Stimulated activated CD4-positive, alpha-beta T cell treated with anti-CD3 and anti-CD28 coated beads, TNF-alpha, amount 100 ng/mL, for 4 hours (primary cell): ENCODE data around the gene CD300LD.
"Not testable (repeated sequence)": the region's sequence is repeated elsewhere in the genome, so short reads cannot be mapped to it uniquely, and the experiment has no call there.

Experiments used
- DNase-seq, 3 experiments: peaks; one replicate each; pipeline ENCODE4 v3.0.0-alpha.2; 2020; ENCODE audit warnings: low read depth in 3 of 3

CD300LD gene

GRCh38 chr17:74571621-74572270, 20.3 kb downstream of the CD300LD start:
- DNase-seq, result no peak

- DNase-seq, result no peak
Measured at GRCh38 chr17:74569020-74570003, 22.8 kb downstream of the CD300LD start.

DNA sequence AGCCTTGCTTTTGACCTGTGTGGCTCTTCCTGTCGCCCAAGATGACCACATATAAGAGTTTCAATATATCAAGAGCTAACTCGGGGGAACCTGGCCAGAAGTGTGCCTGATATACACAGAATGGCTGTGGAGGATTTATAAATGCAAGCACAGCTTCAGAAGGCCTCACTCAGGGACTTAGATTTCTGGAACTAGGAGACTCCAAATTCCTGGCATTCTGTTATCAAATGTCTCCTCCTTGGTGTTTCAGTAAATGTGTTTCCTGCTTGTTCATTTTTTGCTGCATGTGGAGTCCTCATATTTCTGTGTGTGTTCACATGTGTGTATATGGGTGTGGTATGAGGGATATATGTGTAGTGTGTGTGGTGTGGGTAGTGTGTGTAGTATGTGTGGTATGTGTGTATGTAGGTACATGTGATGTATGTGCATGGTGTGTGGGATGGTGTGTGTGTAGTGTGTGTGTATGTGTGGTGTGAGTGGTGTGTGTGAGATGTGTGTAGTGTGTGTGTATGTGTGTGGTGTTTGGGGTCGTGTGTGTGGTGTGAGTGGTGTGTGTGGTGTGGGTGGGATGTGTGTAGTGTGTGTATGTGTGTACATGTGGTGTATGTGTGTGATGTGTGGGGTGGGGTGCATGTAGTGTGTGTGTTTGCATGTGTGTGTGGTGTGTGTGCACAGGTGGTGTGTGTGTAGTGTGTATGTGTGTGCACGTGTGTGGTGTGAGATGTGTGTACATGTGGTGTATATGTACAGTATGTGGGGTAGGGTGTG, 23.8 kb downstream of the CD300LD start:
- no peak for DNase-seq

GRCh38 chr17:74567397-74567796, 24.7 kb downstream of the CD300LD start, which contains the start of gene CD300H:
TSS of gene CD300H (minus strand) at chr17:74567509.
- DNase-seq, result no peak

DNA sequence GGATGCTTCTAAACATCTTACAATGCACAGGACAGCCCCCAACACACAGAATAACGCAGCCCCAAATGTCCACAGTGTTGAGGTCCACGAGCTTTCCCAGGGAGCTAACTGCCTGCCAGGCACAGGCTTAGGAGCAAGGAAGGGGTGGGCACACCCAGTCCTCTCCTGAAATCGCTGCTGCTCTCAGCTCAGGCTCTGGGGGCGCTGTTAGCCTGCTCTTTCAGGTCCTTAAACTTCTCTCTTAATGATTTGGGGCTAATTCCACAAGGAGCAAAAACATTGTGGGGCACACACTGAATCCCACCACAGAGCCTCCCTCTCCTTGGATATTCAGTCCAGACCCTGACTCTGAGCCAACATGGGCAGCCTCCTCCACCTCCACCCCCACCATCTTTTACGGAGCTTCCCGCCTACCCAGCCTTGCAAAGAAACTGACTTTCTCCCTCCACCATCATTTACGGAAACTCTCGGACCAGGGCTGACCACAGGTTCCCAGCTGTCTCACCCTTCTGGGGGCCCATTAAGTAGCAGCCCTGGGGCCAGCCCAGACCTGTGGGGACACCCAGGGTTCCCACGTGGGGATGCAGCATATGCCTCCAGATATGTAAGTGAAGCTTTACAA, 25.8 kb downstream of the CD300LD start:
- no peak for DNase-seq

DNA sequence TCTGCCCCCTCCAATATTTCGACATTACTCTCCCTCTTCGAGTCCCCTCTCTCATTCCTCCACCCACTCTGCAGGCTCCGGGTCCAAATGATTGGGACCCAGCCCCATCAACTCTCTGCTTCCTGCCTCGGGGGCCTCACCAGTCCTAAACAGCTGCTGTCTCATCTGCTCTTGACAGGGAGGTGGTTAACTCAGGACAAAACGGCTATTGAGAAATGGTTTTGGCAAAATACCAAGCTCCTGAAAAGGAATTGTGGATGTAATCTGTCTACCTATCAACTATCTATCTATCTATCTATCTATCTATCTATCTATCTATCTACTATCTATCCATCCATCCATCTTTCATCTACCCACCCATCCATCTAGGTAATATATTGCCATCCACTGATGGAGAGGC, 27.0 kb downstream of the CD300LD start:
- no peak for DNase-seq

GRCh38 chr17:74563358-74563757, 28.7 kb downstream of the CD300LD start:
- DNase-seq, result no peak

- DNase-seq, result no peak
Measured at GRCh38 chr17:74561586-74561985, 30.5 kb downstream of the CD300LD start.

DNA sequence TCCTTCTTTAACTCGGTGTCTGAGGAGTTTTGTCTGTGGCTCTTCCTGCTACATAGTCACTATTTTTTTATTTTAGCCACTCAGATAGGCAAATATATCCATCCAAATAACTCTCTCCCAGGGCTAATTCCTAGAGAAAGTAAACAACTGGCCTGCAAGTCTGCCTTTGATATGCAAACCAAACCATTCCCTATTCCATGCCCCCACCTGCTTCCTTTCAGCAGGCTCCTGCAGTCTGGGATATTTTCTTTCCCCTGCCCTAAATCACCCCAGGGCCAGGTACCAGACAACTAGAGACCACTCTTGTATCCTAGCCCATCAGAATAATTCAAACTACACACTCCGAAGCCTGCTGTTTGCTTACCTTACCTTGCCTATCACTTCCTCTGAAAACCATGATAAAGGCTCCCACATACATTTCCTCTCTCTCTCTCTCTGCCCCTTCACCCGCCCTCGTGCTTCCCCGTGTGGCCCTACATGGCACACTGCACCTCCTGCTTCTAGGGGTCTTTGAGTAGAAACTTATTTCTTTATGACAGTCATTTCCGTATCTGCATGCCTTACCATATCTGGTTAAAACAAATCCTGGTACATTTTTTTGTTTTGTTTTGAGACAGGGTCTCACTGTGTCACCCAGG, 33.1 kb downstream of the CD300LD start:
- no peak for DNase-seq

DNA sequence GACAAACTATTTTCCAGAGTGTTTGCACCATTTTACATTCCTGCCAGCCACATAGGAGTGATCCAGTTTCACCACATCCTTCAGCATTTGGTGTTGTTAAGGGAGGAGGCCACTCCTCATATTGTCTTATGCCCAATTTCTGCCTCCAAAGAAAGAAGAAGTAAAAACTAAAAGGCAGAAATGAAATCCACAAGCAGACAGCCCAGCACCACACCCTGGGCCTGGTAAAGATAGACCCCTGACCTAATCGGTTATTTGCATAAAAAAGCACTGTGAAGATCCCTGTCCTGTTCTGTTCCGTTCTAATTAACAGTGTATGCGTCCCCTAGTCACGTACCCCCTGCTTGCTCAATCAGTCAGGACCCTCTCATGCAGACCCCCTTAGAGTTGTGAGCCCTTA, 33.7 kb downstream of the CD300LD start:
- not testable (repeated sequence) for DNase-seq

- DNase-seq, result no peak
Measured at GRCh38 chr17:74555427-74555940, 36.6 kb downstream of the CD300LD start.

GRCh38 chr17:74554909-74555308, 37.2 kb downstream of the CD300LD start:
- DNase-seq, result no peak

- no peak for DNase-seq
Measured at GRCh38 chr17:74552037-74552436, 40.0 kb downstream of the CD300LD start.

DNA sequence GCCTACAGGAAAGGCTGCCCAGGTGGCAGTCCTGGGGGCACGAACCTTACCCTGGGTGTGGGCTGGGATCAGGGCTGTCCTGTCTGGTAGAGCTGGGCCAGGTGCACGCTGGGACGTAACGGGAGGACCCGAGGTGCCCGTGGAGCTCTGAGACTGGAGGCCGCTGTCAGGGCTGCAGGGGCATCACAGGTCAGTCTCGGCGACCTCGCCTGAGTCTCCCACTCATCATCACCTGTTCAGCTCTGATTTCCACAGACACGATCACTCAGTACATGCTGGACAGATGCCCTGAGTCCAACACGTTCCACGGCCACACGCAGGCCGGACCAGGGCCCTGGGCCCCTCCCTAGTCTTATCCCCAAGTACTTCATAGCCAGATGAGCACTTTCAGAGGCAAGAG, 41.5 kb downstream of the CD300LD start:
- DNase-seq, result no peak

DNA sequence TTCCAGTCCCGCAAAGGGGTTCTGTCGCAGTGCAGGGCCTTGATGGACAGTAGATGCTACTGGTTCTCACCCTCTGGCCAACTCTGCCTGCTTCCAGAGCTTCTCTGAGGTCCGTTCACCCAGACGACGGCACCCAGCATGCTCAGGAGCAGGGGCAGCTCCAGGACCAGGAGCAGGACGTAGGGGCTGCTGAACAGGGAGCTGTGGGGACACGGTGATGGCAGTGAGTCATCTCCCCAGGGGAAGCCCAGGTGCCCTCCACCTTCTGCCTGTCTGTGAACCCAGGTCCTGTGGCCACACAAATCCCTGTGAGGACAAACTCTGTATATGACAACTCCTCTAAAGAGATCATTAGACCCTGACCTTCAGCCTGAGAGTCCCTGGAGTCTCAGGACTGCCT, 42.7 kb downstream of the CD300LD start:
- no peak for DNase-seq

- DNase-seq, result no peak
Measured at GRCh38 chr17:74547736-74548135, 44.3 kb downstream of the CD300LD start.

- DNase-seq, result no peak
Measured at GRCh38 chr17:74547264-74547663, 44.8 kb downstream of the CD300LD start.

GRCh38 chr17:74546586-74546985, 45.5 kb downstream of the CD300LD start:
- DNase-seq, result no peak

- DNase-seq, result no peak
Measured at GRCh38 chr17:74545843-74546230, 46.2 kb downstream of the CD300LD start, which contains the start of gene CD300C. TSS of gene CD300C (minus strand) at chr17:74546115. CDS start at chr17:74545782, 333 bp downstream.

DNA sequence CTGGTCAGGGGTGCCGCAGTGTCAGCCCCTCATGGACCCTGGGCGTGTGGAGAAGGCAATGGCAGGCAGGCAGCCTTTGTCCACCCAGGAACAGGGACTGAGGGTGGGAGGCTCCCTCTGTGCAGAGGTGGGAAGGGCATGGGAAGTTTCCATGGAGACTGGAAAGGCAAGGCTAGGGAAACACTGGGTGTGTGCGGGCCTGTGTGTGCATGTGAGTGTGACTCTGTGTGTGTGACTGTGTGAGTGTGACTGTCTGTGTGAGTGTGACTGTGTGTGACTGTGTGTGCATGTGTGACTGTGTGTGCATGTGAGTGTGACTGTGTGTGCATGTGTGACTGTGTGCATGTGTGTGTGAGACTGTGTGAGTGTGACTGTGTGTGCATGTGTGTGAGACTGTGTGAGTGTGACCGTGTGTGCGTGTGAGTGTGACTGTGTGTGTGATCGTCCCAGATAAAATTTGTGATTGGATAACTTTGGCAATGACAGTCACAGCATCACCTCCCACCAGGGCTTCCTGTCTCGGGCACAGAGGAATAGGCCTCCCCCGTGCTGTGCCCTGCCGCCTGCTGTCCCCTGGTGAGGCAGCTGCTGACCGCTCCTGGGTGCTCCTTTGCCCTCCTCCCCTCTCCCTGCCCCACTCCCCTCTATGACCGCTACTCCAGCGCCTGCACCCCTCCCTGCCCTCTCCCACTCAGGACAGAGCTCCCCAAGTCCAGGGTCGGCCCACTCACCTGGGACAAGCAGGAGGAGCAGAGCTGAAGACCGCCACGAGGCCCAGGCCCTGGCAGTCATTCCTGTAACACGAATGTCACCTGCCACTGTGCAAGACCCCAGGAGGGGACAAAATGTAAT, 46.9 kb downstream of the CD300LD start:
- no peak for DNase-seq
